GM12865 (cell line): ENCODE results near the gene KRTAP20-2.

Experiments used
- DNase-seq: peaks from one replicate; pipeline ENCODE4 v3.0.0; 2010; ENCODE audit warnings: low read depth
- H3K4me3 ChIP-seq: 2 replicates; pipeline ENCODE4 v1.5.1; 2011; ENCODE audit warnings: mild to moderate bottlenecking, low read depth, low read length, control low read depth
- CTCF ChIP-seq: IDR thresholded peaks from 2 replicates; pipeline ENCODE4 v1.5.1; 2011; ENCODE audit warnings: low read length, control low read depth, low read depth, inconsistent platforms; ENCODE audit not compliant: insufficient read depth; ENCODE audit errors: missing control alignments

Gene KRTAP20-2

GRCh38 chr21:30634906-30635305, at the start of gene KRTAP20-2:
Gene KRTAP20-2 (plus strand): TSS chr21:30635206. CDS start chr21:30635264, 58 bp downstream.
- no peak within 1 kb of the TSS for H3K4me3 ChIP-seq
- TF ChIP-seq CTCF: no peak
- DNase-seq: no peak

- H3K4me3 ChIP-seq: no peak within 1 kb of the TSS
- no peak for TF ChIP-seq CTCF
These were observed 44.7 kb upstream of the KRTAP20-2 start, which contains the start of gene KRTAP22-2 for GRCh38 chr21:30590297-30590696. Gene KRTAP22-2 (minus strand): TSS chr21:30590397.

GRCh38 chr21:30592140-30592539, 42.9 kb upstream of the KRTAP20-2 start, which contains the start of gene KRTAP6-3:
Gene KRTAP6-3 (plus strand): TSS chr21:30592440. CDS start chr21:30592446, 6 bp downstream.
- no peak within 1 kb of the TSS for H3K4me3 ChIP-seq
- TF ChIP-seq CTCF: no peak
- DNase-seq: no peak

More at GRCh38 chr21:30590297-30590696, 44.7 kb upstream of the KRTAP20-2 start, which contains the start of gene KRTAP22-2:
- DNase-seq: no peak

GRCh38 chr21:30598802-30599201, 36.2 kb upstream of the KRTAP20-2 start, which contains the start of gene KRTAP6-2:
Gene KRTAP6-2 (minus strand): TSS chr21:30598902. CDS start chr21:30598874, 28 bp downstream.
- no peak within 1 kb of the TSS for H3K4me3 ChIP-seq
- no peak for DNase-seq
- no peak for TF ChIP-seq CTCF

GRCh38 chr21:30600787-30601186, 34.2 kb upstream of the KRTAP20-2 start, which contains the start of gene KRTAP22-1:
Gene KRTAP22-1 (plus strand): TSS chr21:30601087.
- no peak for TF ChIP-seq CTCF
- no peak within 1 kb of the TSS for H3K4me3 ChIP-seq
- DNase-seq: no peak

- no peak for DNase-seq
- TF ChIP-seq CTCF: no peak
- no peak overlapping the region for H3K4me3 ChIP-seq
These were observed 29.0 kb upstream of the KRTAP20-2 start for GRCh38 chr21:30605968-30606367.

- TF ChIP-seq CTCF: no peak
- H3K4me3 ChIP-seq: no peak overlapping the region
- no peak for DNase-seq
These were observed 22.9 kb upstream of the KRTAP20-2 start for GRCh38 chr21:30612132-30612531.
